GM23248 (cell line): ENCODE results near the gene AP1G2. TPM values are rescaled to one million over a fixed set of nuclear protein-coding genes. Genes with fewer than 3 reads are reported as not detected.

Experiments used
- DNase-seq: peaks from one replicate; pipeline ENCODE4 v3.0.0-alpha.2; 2015
- H2AFZ ChIP-seq: fragments of 200-600 bp; sonication (generic); 2 replicates; pipeline ENCODE4 v1.6.1; 2016; ENCODE audit warnings: antibody characterized with exemption
- H3F3A ChIP-seq: fragments of 200-600 bp; sonication (generic); 2 replicates; pipeline ENCODE4 v1.6.1; 2016; ENCODE audit warnings: mild to moderate bottlenecking, antibody characterized with exemption, mixed run types; ENCODE audit not compliant: insufficient read depth
- H3K27ac ChIP-seq: fragments of 200-600 bp; sonication (generic); 2 replicates; pipeline ENCODE4 v1.5.1; 2016; ENCODE audit warnings: mild to moderate bottlenecking
- H3K27me3 ChIP-seq: fragments of 200-600 bp; sonication (generic); replicated peaks from 2 replicates; pipeline ENCODE4 v1.6.1; 2016; ENCODE audit warnings: mild to moderate bottlenecking; ENCODE audit not compliant: insufficient read depth
- H3K36me3 ChIP-seq: fragments of 200-600 bp; sonication (generic); 2 replicates; pipeline ENCODE4 v1.6.1; 2016; ENCODE audit warnings: low read depth, mild to moderate bottlenecking
- H3K4me1 ChIP-seq: fragments of 200-600 bp; sonication (generic); 2 replicates; pipeline ENCODE4 v1.6.1; 2016; ENCODE audit warnings: mild to moderate bottlenecking; ENCODE audit not compliant: insufficient read depth
- H3K4me2 ChIP-seq: fragments of 200-600 bp; sonication (generic); one replicate; pipeline ENCODE4 v1.6.1; 2016; ENCODE audit warnings: mild to moderate bottlenecking; ENCODE audit not compliant: unreplicated experiment
- H3K4me3 ChIP-seq: fragments of 200-600 bp; sonication (generic); 2 replicates; pipeline ENCODE4 v1.5.1; 2016; ENCODE audit warnings: mild to moderate bottlenecking
- H3K79me2 ChIP-seq: fragments of 200-600 bp; sonication (generic); 2 replicates; pipeline ENCODE4 v1.6.1; 2016; ENCODE audit warnings: mild to moderate bottlenecking; ENCODE audit not compliant: insufficient read depth
- H3K9ac ChIP-seq: fragments of 200-600 bp; sonication (generic); 2 replicates; pipeline ENCODE4 v1.6.1; 2016; ENCODE audit warnings: mild to moderate bottlenecking
- H3K9me2 ChIP-seq: fragments of 200-600 bp; sonication (generic); 2 replicates; pipeline ENCODE4 v1.6.1; 2016; ENCODE audit warnings: mixed run types, mild to moderate bottlenecking, moderate library complexity; ENCODE audit not compliant: insufficient read depth
- H3K9me3 ChIP-seq: fragments of 200-600 bp; sonication (generic); one replicate; pipeline ENCODE4 v1.6.1; 2017; ENCODE audit warnings: low read depth
- H4K20me1 ChIP-seq: fragments of 200-600 bp; sonication (generic); 2 replicates; pipeline ENCODE4 v1.6.0; 2016; ENCODE audit not compliant: insufficient read depth
- EZH2 ChIP-seq: fragments of 200-600 bp; sonication (generic); IDR thresholded peaks from 2 replicates; pipeline ENCODE4 v1.6.1; 2018; ENCODE audit warnings: antibody characterized with exemption, mild to moderate bottlenecking; ENCODE audit not compliant: insufficient read depth, poor library complexity, severe bottlenecking
- EZH2phosphoT487 ChIP-seq: fragments of 200-600 bp; sonication (generic); IDR thresholded peaks from 2 replicates; pipeline ENCODE4 v1.6.1; 2018; ENCODE audit warnings: antibody characterized with exemption, moderate library complexity, mild to moderate bottlenecking, low read depth; ENCODE audit not compliant: insufficient read depth
- WGBS, 2 experiments: methylation state at CpG; one replicate each; pipeline ENCODE4 v1.1.6; 2015 to 2017; ENCODE audit warnings: low lambda C conversion rate in 2 of 2, low coverage in 1 of 2; ENCODE audit errors: missing lambda C conversion rate in 2 of 2; 5-methylcytosine and 5-hydroxymethylcytosine counted together
- in situ Hi-C: fragments of 300-500 bp; cut with MboI; formaldehyde crosslinking; loops from 2 replicates; pipeline ENCODE4 v1.15.0; 2020
- polyA plus RNA-seq: library from polyadenylated mRNA; unstranded; fragments of >200 nt; fragmentation: Nextera tagmentation; extraction: Ambion mirVana; gene quantifications from 2 replicates; pipeline ENCODE4 v1.2.1, GENCODE V29; 2016
- total RNA-seq: library from RNA; depleted of rRNA; stranded (reverse); fragments of >200 nt; shearing (Covaris generic); gene quantifications from 2 replicates; pipeline ENCODE4 v1.2.3, GENCODE V29; 2014; rRNA removed

The AP1G2 gene
- total and polyA plus RNA-seq, 2 experiments from 2014 or later, result 10.2 to 13.7 TPM

DNA sequence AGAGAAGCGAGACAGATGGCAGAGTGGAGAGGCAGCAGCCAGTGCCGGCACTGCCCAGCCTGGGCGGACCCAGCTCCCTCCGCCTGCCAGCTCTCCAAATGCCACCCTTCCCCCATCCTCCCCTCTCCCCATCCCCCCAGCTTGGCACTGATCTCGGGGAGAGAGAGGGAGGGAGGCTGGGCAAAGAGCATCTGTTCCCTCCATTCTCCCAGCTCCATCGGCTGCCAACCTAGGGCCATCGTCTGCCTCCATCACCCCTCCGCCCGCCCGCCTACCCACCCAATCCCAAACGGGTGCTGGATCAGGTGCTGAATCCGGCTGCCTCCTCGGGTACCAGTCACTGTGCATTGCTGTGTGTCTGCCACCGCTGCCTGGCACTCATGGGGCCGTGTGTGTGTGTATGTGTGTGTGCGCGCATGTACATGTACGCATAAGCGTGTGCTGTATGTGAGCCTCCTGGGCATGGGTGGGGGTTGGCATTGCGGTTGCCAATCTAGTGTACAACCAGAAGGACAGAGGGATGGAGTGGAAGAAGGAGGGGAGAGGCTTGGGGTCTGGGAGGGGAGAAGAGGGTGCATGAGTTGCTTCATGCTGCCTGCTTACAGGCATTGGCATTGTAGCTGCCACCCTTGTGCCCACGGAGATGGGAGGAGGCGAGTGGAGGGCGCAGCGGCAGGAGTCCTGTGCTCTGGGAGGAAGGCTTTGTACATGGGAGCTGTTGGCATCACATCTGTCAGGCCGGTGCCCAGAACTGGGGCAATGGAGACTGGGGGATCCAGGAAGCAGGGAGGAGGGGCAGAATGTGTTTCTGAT, 54.4 kb downstream of the AP1G2 start:
- Histone ChIP-seq H2AFZ (no peak overlapping the region), H3K27ac (no peak overlapping the region), H3K4me1 (no peaks in the 10 kb centered on the region), H3F3A (no peaks in the 10 kb centered on the region), H3K4me2 (no peak overlapping the region), H3K36me3 (no peaks in the 10 kb centered on the region), H4K20me1 (no peaks in the 10 kb centered on the region), H3K4me3 (no peak overlapping the region), H3K9me3 (no peaks in the 10 kb centered on the region), H3K27me3 (no peaks in the 10 kb centered on the region), H3K9me2 (no peaks in the 10 kb centered on the region), H3K79me2 (no peaks in the 10 kb centered on the region), H3K9ac (no peak overlapping the region)
- 87 to 93% methylated on average over 14 to 25 of the region's 25 CpGs for WGBS, 2 experiments
- in situ Hi-C loops, result no loop called here
- TF ChIP-seq EZH2 (no peak), EZH2phosphoT487 (no peak)
- no peak for DNase-seq

DNA sequence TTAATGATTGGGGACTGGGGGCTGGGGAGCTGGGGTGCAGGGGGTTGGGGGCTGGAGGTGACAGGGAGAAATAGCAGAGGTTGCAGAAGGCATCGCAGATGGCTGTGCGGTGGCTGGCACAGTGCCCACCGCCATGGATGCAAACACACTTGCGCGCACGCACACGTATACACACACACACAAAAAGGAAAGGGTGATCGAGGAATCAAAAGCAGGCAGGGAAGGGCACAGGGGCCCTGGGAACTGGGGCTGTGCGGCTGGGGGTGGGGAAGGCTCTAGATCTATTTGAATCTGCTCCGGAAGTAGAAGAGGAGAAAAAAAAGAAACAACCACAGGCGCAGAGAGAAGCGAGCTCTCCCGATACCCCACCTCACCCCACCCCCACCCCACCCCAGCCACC, 55.4 kb downstream of the AP1G2 start:
- Histone ChIP-seq H3K9ac (no peak overlapping the region), H3K9me2 (no peaks in the 10 kb centered on the region), H3K27ac (no peak overlapping the region), H3K9me3 (no peaks in the 10 kb centered on the region), H3K4me1 (no peaks in the 10 kb centered on the region), H3K4me2 (no peak overlapping the region), H3F3A (no peaks in the 10 kb centered on the region), H3K4me3 (0 out of 2 replicates have a peak overlapping the region, but pooled peaks have one; percentile 46), H3K27me3 (no peaks in the 10 kb centered on the region), H4K20me1 (no peaks in the 10 kb centered on the region), H2AFZ (no peak overlapping the region), H3K36me3 (no peaks in the 10 kb centered on the region), H3K79me2 (no peaks in the 10 kb centered on the region)
- peak; percentile 18 for DNase-seq
- in situ Hi-C loops, result no loop called here
- 18 to 21% methylated on average over 8 to 13 of the region's 13 CpGs for WGBS, 2 experiments
- TF ChIP-seq EZH2phosphoT487 (no peak), EZH2 (no peak)

Other genes with a start within 250 kb of the AP1G2 start
- gene PABPN1, start 246.3 kb downstream of the AP1G2 start, total RNA-seq, result 60.3 and 65.5 TPM in 2 replicates
- gene PABPN1, start 246.3 kb downstream of the AP1G2 start, polyA plus RNA-seq, result 57.8 and 61.2 TPM in 2 replicates
- 32.8 and 42.3 TPM in 2 replicates for gene SLC22A17, start 214.9 kb downstream of the AP1G2 start, total RNA-seq
- 16.5 and 20.4 TPM in 2 replicates for gene SLC22A17, start 214.9 kb downstream of the AP1G2 start, polyA plus RNA-seq
- gene EFS, start 202.6 kb downstream of the AP1G2 start, total RNA-seq, result 8.6 and 17.3 TPM in 2 replicates
- 3.9 and 4.2 TPM in 2 replicates for gene EFS, start 202.6 kb downstream of the AP1G2 start, polyA plus RNA-seq
- not detected in 2 replicates for gene IL25, start 195.0 kb downstream of the AP1G2 start, total RNA-seq
- gene IL25, start 195.0 kb downstream of the AP1G2 start, polyA plus RNA-seq, result not detected in 2 replicates
- gene CMTM5, start 190.7 kb downstream of the AP1G2 start, total RNA-seq, result not detected in 2 replicates
- not detected in 2 replicates for gene CMTM5, start 190.7 kb downstream of the AP1G2 start, polyA plus RNA-seq
- gene MYH6, start 159.5 kb downstream of the AP1G2 start, total RNA-seq, result not detected in 2 replicates
- gene MYH6, start 159.5 kb downstream of the AP1G2 start, polyA plus RNA-seq, result 0.80 TPM in 1 of 2 replicates, not detected in the other
- gene MYH7, start 132.1 kb downstream of the AP1G2 start, total RNA-seq, result not detected in 2 replicates
- gene MYH7, start 132.1 kb downstream of the AP1G2 start, polyA plus RNA-seq, result not detected in 2 replicates
- 13.9 and 25.9 TPM in 2 replicates for gene NGDN, start 98.1 kb downstream of the AP1G2 start, total RNA-seq
- 39.9 TPM in 2 replicates for gene NGDN, start 98.1 kb downstream of the AP1G2 start, polyA plus RNA-seq
- gene ZFHX2, start 16.0 kb downstream of the AP1G2 start, total RNA-seq, result under 0.01 TPM in 1 of 2 replicates, not detected in the other
- gene ZFHX2, start 16.0 kb downstream of the AP1G2 start, polyA plus RNA-seq, result 0.14 and 0.49 TPM in 2 replicates
- 21.0 and 33.8 TPM in 2 replicates for gene THTPA, start 11.5 kb downstream of the AP1G2 start, total RNA-seq
- gene THTPA, start 11.5 kb downstream of the AP1G2 start, polyA plus RNA-seq, result 9.3 and 10.0 TPM in 2 replicates
- not detected in 2 replicates for gene JPH4, start 11.0 kb upstream of the AP1G2 start, total RNA-seq
- 0.05 TPM in 1 of 2 replicates, not detected in the other for gene JPH4, start 11.0 kb upstream of the AP1G2 start, polyA plus RNA-seq
- gene DHRS2, start 68.6 kb upstream of the AP1G2 start, total RNA-seq, result not detected in 2 replicates
- gene DHRS2, start 68.6 kb upstream of the AP1G2 start, polyA plus RNA-seq, result not detected in 2 replicates